Measurements from ENCODE around the gene TRMT1. TPM values are rescaled to one million over a fixed set of nuclear protein-coding genes. Genes with fewer than 3 reads are reported as not detected.
A peak's percentile ranks its signal among the peaks of the same experiment; 100 is the strongest.
"Not testable (repeated sequence)": the region's sequence is repeated elsewhere in the genome, so short reads cannot be mapped to it uniquely, and the experiment has no call there.

The TRMT1 gene
- total RNA-seq, 1 donor from 2014 or later: 17.3 TPM

DNA sequence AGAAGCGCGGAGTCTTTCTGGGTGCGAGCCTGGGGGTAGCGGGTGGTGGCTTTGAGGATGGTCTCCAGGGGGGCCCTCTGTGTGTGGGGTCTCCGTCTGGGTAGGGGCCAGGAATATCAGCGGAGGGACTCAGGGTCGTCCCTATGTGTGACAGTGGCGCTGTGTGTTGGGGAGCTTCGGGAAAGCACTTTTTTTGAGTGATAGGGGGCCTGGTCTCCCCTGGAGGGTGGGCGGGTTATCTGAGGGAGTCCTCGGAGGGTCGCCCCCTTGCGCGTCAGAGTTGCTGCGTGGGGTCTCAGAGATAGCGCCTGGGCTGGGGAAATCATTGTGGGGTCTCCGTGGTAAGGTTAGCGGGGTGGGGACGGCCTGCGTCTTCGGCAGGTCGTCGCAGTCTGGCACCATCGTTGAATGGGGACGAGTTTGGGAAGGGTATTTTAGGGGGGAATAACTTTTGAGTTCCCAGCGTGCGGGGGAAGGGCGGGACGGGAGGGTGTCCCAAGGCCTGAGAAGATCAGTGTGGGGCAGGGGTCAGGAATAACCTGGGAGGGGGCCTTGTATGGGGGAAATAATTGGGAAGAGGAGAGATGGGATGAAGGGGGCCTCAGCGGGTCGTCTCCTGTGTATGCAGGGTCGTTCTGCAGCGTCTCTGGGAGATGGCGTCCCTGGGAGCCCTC is 34.5 kb upstream of the TRMT1 start:
- Histone ChIP-seq H3K27me3 (no peaks in the 10 kb centered on the region), H3K9me3 (no peaks in the 10 kb centered on the region), H3K4me3 (peak overlapping the region; percentile 92 to 97), H3K36me3 (peaks cover 1 to 12% of the 10 kb centered on the region in 2 donors), H3K4me1 (peaks cover 5 to 11% of the 10 kb centered on the region in 2 donors), H3K27ac (peak overlapping the region; percentile 99)
- DNase-seq (ENCODE audit: low spot score in 2 of 2): no peak
- intact Hi-C loops (cut with DNase I): loop anchor here (1.0 to 10.0 kb wide), 8 partner anchors 21 to 921 kb away; partner anchors contain the start of genes HOOK2, MISP3, RFX1 and ZSWIM4
- TF ChIP-seq, protein P1, sequence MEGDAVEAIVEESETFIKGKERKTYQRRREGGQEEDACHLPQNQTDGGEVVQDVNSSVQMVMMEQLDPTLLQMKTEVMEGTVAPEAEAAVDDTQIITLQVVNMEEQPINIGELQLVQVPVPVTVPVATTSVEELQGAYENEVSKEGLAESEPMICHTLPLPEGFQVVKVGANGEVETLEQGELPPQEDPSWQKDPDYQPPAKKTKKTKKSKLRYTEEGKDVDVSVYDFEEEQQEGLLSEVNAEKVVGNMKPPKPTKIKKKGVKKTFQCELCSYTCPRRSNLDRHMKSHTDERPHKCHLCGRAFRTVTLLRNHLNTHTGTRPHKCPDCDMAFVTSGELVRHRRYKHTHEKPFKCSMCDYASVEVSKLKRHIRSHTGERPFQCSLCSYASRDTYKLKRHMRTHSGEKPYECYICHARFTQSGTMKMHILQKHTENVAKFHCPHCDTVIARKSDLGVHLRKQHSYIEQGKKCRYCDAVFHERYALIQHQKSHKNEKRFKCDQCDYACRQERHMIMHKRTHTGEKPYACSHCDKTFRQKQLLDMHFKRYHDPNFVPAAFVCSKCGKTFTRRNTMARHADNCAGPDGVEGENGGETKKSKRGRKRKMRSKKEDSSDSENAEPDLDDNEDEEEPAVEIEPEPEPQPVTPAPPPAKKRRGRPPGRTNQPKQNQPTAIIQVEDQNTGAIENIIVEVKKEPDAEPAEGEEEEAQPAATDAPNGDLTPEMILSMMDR (IDR thresholded peaks at IDR 0.05): no peak

DNA sequence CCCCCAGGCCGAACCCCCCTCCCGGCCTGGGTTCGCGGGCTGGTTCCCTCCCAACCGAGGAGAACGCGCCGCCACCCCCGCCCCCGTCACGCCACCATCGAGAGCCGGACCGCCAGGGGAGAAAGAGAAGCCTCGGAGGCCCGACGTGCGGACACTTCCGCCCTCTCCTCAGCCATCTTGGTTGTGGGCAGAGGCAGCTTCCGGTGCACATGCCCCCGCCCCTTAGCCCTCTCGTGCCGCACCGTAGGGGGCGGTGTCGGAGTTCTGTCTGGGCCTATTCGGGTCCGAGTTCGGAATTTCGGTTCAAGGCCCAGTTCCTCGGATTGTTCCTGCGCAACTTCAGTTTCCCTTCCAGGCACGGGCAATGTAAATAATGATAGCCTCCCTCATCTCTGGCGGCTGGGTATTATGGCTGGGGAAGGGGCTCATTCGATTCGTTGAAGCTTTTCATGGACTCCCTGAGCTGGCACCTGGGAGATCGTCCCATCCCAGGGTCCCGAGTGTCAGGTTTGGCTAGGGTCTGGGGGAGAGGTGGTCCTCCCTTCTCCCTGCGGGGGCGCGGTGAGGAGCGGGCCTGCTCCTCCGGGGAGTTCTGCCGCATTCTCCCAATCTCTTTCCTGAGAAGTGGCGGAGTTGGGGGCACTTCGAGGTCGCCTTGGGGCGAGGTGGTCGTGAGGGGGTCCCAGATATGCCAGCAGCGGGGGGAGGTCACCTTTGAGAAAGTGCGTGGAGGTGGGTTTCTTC is 33.8 kb upstream of the TRMT1 start, which contains the start of the genes IER2 and STX10:
IER2 (plus strand) TSS at position 225 of the 744 bp plus-strand sequence. CDS start 2,776 bp downstream, outside the sequence.
STX10 (minus strand) TSS at position 189 of the 744 bp plus-strand sequence. CDS start 202 bp downstream, outside the sequence.
- TF ChIP-seq, protein P1 (IDR thresholded peaks at IDR 0.05): peak; percentile 47 to 56 (median 55)
- peak within 1 kb of the TSS; percentile 92 to 97 for H3K4me3 ChIP-seq
- peaks cover 5 to 8% of the 10 kb centered on the region in 2 donors for H3K4me1 ChIP-seq
- intact Hi-C loops (cut with DNase I): loop anchor here (1.0 to 10.0 kb wide), 8 partner anchors 22 to 922 kb away; partner anchors contain the start of genes HOOK2, MISP3, RFX1 and ZSWIM4
- DNase-seq (ENCODE audit: low spot score in 2 of 2): peak; percentile 86 to 98
- no peaks in the 10 kb centered on the region for H3K9me3 ChIP-seq
- no peaks in the 10 kb centered on the region for H3K27me3 ChIP-seq
- peak within 1 kb of the TSS; percentile 99 for H3K27ac ChIP-seq
- H3K36me3 ChIP-seq: peaks cover 4 to 13% of the 10 kb centered on the region in 2 donors

DNA sequence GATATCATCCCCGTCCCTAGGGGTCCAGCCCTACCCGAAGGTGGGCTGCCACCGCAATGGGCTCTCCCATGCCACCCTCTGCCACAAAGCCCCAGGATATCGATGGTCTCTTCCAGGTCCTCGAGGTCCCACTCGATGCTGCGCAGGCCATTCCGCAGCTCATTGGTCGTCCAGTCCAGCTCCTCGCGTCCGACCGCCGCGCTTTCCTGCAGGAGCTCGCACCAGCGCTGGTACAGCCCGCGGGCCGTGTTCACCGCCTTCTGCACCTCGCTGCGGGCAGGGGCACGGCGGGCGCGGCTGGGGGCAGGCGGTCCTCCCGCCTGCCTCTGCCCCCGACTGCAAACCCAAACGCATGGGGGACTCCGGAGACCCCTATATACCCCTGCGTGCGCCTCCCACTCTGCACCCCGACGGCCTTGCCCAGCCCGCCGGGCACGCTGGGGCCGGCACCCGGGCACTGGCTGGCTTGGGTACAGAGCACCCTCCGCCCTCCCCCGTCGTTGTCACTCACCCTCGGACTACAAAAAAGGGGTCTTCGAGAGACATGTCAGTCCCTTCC is 33.2 kb upstream of the TRMT1 start:
- intact Hi-C loops (cut with DNase I): loop anchor here (1.0 to 10.0 kb wide), 8 partner anchors 23 to 923 kb away; partner anchors contain the start of genes HOOK2, MISP3, RFX1 and ZSWIM4
- Histone ChIP-seq H3K27ac (peak overlapping the region; percentile 99), H3K27me3 (no peaks in the 10 kb centered on the region), H3K9me3 (no peaks in the 10 kb centered on the region), H3K4me3 (peak overlapping the region; percentile 92 to 97), H3K4me1 (peaks cover 5 to 8% of the 10 kb centered on the region in 2 donors), H3K36me3 (peaks cover 11 to 20% of the 10 kb centered on the region in 2 donors)
- peak; percentile 14 to 79 for DNase-seq (ENCODE audit: low spot score in 2 of 2)
- TF ChIP-seq, protein P1 (IDR thresholded peaks at IDR 0.05): no peak

DNA sequence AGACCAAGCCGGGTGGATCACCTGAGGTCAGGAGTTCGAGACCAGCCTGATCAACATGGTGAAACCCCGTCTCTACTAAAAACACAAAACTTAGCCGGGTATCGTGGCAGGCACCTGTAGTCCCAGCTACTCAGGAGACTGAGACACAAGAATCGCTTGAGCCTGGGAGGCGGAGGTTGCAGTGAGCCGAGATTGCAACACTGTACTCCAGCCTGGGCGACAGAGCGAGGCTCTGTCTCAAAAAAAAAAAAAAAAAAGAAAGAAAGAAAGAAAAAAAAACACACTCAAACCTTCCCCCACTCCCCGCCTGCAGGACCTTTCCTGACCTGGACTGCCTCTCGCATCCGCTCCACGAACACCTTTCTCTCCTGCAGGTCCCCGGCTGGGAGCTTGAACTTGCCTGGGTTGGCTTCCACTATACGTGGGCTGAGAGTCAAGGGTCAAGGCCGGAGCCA is 32.7 kb upstream of the TRMT1 start:
- H3K27me3 ChIP-seq; intact Hi-C loops (cut with DNase I); H3K9me3 ChIP-seq; H3K4me1 ChIP-seq; DNase-seq (ENCODE audit: low spot score in 2 of 2): not testable (repeated sequence)
- peak overlapping the region; percentile 99 for H3K27ac ChIP-seq
- H3K36me3 ChIP-seq: peaks cover 15 to 21% of the 10 kb centered on the region in 2 donors
- H3K4me3 ChIP-seq: peak overlapping the region; percentile 92 to 97

DNA sequence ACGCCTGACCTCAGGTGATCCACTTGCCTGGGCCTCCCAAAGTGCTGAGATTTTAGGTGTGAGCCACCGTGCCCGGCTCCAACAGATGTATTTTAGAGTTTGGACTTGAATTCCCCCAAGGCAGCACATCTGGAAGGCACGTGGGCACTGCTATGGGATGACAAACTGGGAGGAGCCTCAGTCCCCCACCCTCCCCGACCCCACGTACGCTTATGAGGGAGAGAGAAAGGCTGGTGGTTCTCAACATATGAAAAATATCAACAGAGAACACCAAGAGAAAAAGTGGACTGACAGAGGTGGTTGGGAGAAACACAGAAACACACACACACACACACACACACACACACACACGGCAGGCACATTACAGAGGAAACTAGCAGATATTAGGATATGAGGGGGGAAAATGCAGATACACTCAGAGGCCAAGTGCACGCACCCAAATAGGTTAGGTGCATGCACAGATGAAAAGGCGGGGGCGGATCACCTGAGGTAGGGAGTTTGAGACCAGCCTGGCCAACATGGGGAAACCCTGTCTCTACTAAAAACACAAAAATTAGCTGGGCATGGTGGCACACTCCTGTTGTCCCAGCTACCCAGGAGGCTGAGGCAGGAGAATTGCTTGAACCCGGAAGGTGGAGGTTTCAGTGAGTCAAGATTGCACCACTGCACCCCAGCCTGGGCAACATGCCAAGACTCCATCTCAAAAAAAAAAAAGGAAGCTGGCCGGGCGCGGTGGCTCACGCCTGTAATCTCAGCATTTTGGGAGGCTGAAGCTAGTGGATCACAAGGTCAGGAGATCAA is 30.4 kb upstream of the TRMT1 start:
- intact Hi-C loops (cut with DNase I): no loop called here
- no peak overlapping the region for H3K4me3 ChIP-seq
- no peaks in the 10 kb centered on the region for H3K9me3 ChIP-seq
- peaks cover 5 to 8% of the 10 kb centered on the region in 2 donors for H3K4me1 ChIP-seq
- H3K27ac ChIP-seq: no peak overlapping the region
- TF ChIP-seq, protein P1 (IDR thresholded peaks at IDR 0.05): no peak
- H3K27me3 ChIP-seq: no peaks in the 10 kb centered on the region
- DNase-seq (ENCODE audit: low spot score in 2 of 2): peak in 1 of 2 donors; percentile 18
- peaks cover 16 to 18% of the 10 kb centered on the region in 2 donors for H3K36me3 ChIP-seq

Data from ascending aorta (tissue), 2 donors.